ENCODE results near the gene EN2. TPM values are rescaled to one million over a fixed set of nuclear protein-coding genes. Genes with fewer than 3 reads are reported as not detected.
A peak's percentile ranks its signal among the peaks of the same experiment; 100 is the strongest.

EN2 gene
- total and polyA plus RNA-seq, 10 of the 15 experiments (the other 5 are each of a cell fraction or from before 2014, with no cell fraction given) = not detected

- H3K4me1 ChIP-seq (ENCODE audit: control insufficient read depth, insufficient read depth, low read length) = no peaks in the 10 kb centered on the region
- no peak overlapping the region for H3K4me3 ChIP-seq
- H3K27me3 ChIP-seq (replicated peaks in 1 of 2; ENCODE audit: control insufficient read depth in 2 of 2, insufficient read depth in 2 of 2, low read length in 1 of 2) = peaks cover 1 to 18% of the 10 kb centered on the region in 2 experiments
- ChIA-PET POLR2A (no interaction called here), RAD21 (ENCODE audit: unreplicated experiment) (no interaction called here), CTCF (no interaction called here), SMC1A (ENCODE audit: uncharacterized antibody, unreplicated experiment) (no interaction called here)
- BruUV-seq (replicated peaks) = no TSS peak
- intact Hi-C loops (cut with micrococcal nuclease; ENCODE audit: unreplicated experiment) (no loop called here), in situ Hi-C loops (cut with MboI) (no loop called here)
- FAIRE-seq (no peak), ATAC-seq (no peak), DNase-seq (ENCODE audit: low read depth, low spot score) (no peak)
- 36% methylated on average over 66 of the region's 68 CpGs for WGBS (ENCODE audit: insufficient coverage, insufficient replicate concordance, low lambda C conversion rate, missing lambda C conversion rate)
- H3K4me2 ChIP-seq (ENCODE audit: control insufficient read depth, insufficient read depth) = no peak overlapping the region
- no peaks in the 10 kb centered on the region for H4K20me1 ChIP-seq (ENCODE audit: control insufficient read depth, insufficient read depth)
- H3K9me3 ChIP-seq (replicated peaks; ENCODE audit: control insufficient read depth, insufficient read depth, low read length) = no peaks in the 10 kb centered on the region; the same call in 2 of the 3 replicates
- H3K27ac ChIP-seq (ENCODE audit: control insufficient read depth, insufficient read depth) = no peak overlapping the region
- H3K79me2 ChIP-seq (ENCODE audit: control insufficient read depth, insufficient read depth, low read length) = no peaks in the 10 kb centered on the region
- no peaks in the 10 kb centered on the region for H3K36me3 ChIP-seq (ENCODE audit: control insufficient read depth in 2 of 2, insufficient read depth in 2 of 2, low read length in 1 of 2)
- TF ChIP-seq HDAC6 (IDR thresholded peaks at IDR 0.05; ENCODE audit: unreplicated experiment) (peak; percentile 62), YY1 (IDR thresholded peaks at IDR 0.05; ENCODE audit: low read depth, low read length) (no peak)
- H3K9ac ChIP-seq (ENCODE audit: control insufficient read depth, insufficient read depth, low read length) = no peak overlapping the region
- no peak overlapping the region for H2AFZ ChIP-seq (ENCODE audit: control insufficient read depth, low read depth, low read length)
These were observed 52.0 kb downstream of the EN2 start for GRCh38 chr7:155509725-155510551.

GRCh38 chr7:155510975-155511701 lies 53.2 kb downstream of the EN2 start:
- Histone ChIP-seq H3K36me3 (ENCODE audit: control insufficient read depth in 2 of 2, insufficient read depth in 2 of 2, low read length in 1 of 2) (no peaks in the 10 kb centered on the region), H4K20me1 (ENCODE audit: control insufficient read depth, insufficient read depth) (no peaks in the 10 kb centered on the region), H3K4me1 (ENCODE audit: control insufficient read depth, insufficient read depth, low read length) (no peaks in the 10 kb centered on the region), H2AFZ (ENCODE audit: control insufficient read depth, low read depth, low read length) (no peak overlapping the region), H3K4me3 (no peak overlapping the region), H3K79me2 (ENCODE audit: control insufficient read depth, insufficient read depth, low read length) (no peaks in the 10 kb centered on the region), H3K4me2 (ENCODE audit: control insufficient read depth, insufficient read depth) (no peak overlapping the region), H3K27ac (ENCODE audit: control insufficient read depth, insufficient read depth) (no peak overlapping the region), H3K9me3 (replicated peaks; ENCODE audit: control insufficient read depth, insufficient read depth, low read length) (no peaks in the 10 kb centered on the region; the same call in 2 of the 3 replicates), H3K9ac (ENCODE audit: control insufficient read depth, insufficient read depth, low read length) (no peak overlapping the region), H3K27me3 (replicated peaks in 1 of 2; ENCODE audit: control insufficient read depth in 2 of 2, insufficient read depth in 2 of 2, low read length in 1 of 2) (peaks cover 1 to 18% of the 10 kb centered on the region in 2 experiments)
- no TSS peak for BruUV-seq (replicated peaks)
- ATAC-seq (no peak), FAIRE-seq (no peak), DNase-seq (ENCODE audit: low read depth, low spot score) (no peak)
- in situ Hi-C loops (cut with MboI) (no loop called here), intact Hi-C loops (cut with micrococcal nuclease; ENCODE audit: unreplicated experiment) (no loop called here)
- POLR2A ChIA-PET = interaction anchor here (0.6 kb wide), 1 partner anchor 840 kb away, joined by 6 read pairs; no protein-coding TSS in a partner anchor
- RAD21 ChIA-PET (ENCODE audit: unreplicated experiment) = no interaction called here
- CTCF ChIA-PET = no interaction called here
- WGBS (ENCODE audit: insufficient coverage, insufficient replicate concordance, low lambda C conversion rate, missing lambda C conversion rate) = 4% methylated on average over 6 of the region's 6 CpGs
- SMC1A ChIA-PET (ENCODE audit: uncharacterized antibody, unreplicated experiment) = interaction anchor here (0.6 kb wide), 1 partner anchor 161 kb away, joined by 3 read pairs; no protein-coding TSS in a partner anchor
- TF ChIP-seq ATF2 (IDR thresholded peaks at IDR 0.05; ENCODE audit: low read length) (no peak), SIX5 (IDR thresholded peaks at IDR 0.05; ENCODE audit: low read depth, low read length, severe bottlenecking) (no peak), FOS (IDR thresholded peaks at IDR 0.05; ENCODE audit: borderline replicate concordance, extremely low read depth, insufficient read length) (no peak), ETV6 (conservative IDR thresholded peaks at IDR 0.05 in 1 of 2, IDR thresholded peaks at IDR 0.05 in 1 of 2; ENCODE audit: borderline replicate concordance in 1 of 2, low read depth in 1 of 2) (no peak), IRF5 (IDR thresholded peaks at IDR 0.05; ENCODE audit: borderline replicate concordance) (no peak), EZH2 (IDR thresholded peaks at IDR 0.05; ENCODE audit: borderline replicate concordance, control insufficient read depth, low read depth, low read length) (no peak)
